ENCODE data around the gene STARD3NL. TPM values are rescaled to one million over a fixed set of nuclear protein-coding genes. Genes with fewer than 3 reads are reported as not detected.
A peak's percentile ranks its signal among the peaks of the same experiment; 100 is the strongest.

STARD3NL gene
- total RNA-seq, 1 donor from 2014 or later = 33.4 TPM

DNA sequence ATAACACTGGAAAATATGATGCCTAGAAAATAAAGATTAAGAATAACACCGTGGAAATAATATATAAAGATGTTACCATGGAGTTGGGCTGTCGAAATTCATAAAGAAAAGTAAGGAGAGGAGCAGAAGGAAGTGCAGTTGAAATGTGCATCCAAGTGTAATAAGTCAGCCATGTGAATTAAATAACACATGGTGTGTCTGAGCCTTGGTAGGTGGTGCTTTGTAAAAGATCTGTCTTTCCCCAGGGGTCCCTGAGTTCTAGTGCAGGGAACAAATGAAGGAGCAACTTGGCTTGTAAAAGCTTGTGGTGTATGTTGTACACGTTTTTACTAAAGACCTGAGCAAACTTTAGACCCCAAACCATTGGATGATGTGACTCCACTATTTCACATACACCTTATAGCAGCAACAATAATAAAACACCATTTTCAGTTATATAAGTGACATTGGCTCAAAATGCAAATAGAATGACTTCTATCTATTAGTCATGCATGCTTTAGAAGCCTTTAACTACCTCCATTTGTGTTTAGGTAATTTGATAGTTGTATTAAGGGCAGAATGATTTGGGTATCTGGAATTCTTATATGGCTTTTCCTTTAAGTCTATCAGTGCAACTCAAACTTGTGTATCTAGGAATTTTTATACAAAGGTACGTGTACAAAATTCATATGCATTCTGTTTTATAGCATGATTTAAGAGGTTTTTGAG is 11.3 kb downstream of the STARD3NL start:
- H3K27ac Mint-ChIP-seq (ENCODE audit: unreplicated experiment) = no peak overlapping the region
- H3K36me3 Mint-ChIP-seq (ENCODE audit: low read depth) = peaks cover 6% of the 10 kb centered on the region
- no peak for DNase-seq (ENCODE audit: low spot score)
- TF ChIP-seq, protein P1, sequence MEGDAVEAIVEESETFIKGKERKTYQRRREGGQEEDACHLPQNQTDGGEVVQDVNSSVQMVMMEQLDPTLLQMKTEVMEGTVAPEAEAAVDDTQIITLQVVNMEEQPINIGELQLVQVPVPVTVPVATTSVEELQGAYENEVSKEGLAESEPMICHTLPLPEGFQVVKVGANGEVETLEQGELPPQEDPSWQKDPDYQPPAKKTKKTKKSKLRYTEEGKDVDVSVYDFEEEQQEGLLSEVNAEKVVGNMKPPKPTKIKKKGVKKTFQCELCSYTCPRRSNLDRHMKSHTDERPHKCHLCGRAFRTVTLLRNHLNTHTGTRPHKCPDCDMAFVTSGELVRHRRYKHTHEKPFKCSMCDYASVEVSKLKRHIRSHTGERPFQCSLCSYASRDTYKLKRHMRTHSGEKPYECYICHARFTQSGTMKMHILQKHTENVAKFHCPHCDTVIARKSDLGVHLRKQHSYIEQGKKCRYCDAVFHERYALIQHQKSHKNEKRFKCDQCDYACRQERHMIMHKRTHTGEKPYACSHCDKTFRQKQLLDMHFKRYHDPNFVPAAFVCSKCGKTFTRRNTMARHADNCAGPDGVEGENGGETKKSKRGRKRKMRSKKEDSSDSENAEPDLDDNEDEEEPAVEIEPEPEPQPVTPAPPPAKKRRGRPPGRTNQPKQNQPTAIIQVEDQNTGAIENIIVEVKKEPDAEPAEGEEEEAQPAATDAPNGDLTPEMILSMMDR (IDR thresholded peaks at IDR 0.05) = no peak
- peaks cover 56% of the 10 kb centered on the region for H3K4me1 Mint-ChIP-seq (ENCODE audit: low read depth)
- peaks cover 8% of the 10 kb centered on the region for H3K9me3 Mint-ChIP-seq (ENCODE audit: low read depth)
- no peak overlapping the region for H3K4me3 Mint-ChIP-seq (ENCODE audit: unreplicated experiment)
- H3K27me3 Mint-ChIP-seq (ENCODE audit: low read depth) = no peaks in the 10 kb centered on the region

DNA sequence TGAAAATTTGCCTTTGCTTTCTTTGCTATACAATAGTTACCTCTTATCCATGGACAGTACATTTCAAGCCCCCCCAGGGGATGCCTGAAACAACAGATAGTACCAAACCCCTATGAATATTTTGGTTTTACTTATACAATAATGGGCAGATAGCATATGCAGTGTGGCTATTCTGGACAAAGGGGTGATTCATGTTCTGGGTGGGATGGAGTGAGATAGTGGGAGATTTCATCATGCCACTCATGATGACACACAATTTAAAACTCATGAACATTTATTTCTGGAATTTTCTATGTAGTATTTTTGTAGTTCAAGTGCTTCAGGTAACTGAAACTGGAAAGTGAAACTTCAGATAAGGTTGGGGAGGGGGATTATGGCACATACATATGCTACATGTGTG is 12.0 kb downstream of the STARD3NL start:
- Mint-ChIP-seq H3K27me3 (ENCODE audit: low read depth) (no peaks in the 10 kb centered on the region), H3K4me3 (ENCODE audit: unreplicated experiment) (no peak overlapping the region), H3K27ac (ENCODE audit: unreplicated experiment) (no peak overlapping the region), H3K4me1 (ENCODE audit: low read depth) (peaks cover 53% of the 10 kb centered on the region), H3K9me3 (ENCODE audit: low read depth) (peaks cover 8% of the 10 kb centered on the region), H3K36me3 (ENCODE audit: low read depth) (peaks cover 4% of the 10 kb centered on the region)
- TF ChIP-seq, protein P1 (IDR thresholded peaks at IDR 0.05) = no peak
- no peak for DNase-seq (ENCODE audit: low spot score)

DNA sequence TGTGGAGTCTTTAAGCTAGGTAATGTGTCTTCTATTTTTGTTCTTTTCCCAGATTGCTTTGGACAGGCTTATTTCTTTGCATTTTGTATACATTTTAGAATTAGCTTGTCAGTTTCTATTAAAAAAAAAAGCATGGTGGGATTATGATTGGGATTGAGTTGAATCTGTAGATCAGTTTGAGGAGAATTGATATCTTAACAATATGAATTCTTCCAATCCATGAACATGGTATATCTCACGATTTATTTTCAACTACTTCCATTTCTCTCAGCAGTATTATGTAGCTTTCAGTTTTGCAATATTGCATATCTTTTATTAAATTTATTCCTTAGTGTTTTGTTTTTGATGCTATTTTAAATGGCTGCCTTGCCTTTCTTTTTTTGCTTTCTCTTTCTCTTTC is 13.7 kb downstream of the STARD3NL start:
- Mint-ChIP-seq H3K36me3 (ENCODE audit: low read depth) (peaks cover 4% of the 10 kb centered on the region), H3K9me3 (ENCODE audit: low read depth) (peaks cover 8% of the 10 kb centered on the region), H3K27ac (ENCODE audit: unreplicated experiment) (no peak overlapping the region), H3K27me3 (ENCODE audit: low read depth) (no peaks in the 10 kb centered on the region), H3K4me3 (ENCODE audit: unreplicated experiment) (no peak overlapping the region), H3K4me1 (ENCODE audit: low read depth) (peaks cover 50% of the 10 kb centered on the region)
- DNase-seq (ENCODE audit: low spot score) = no peak
- TF ChIP-seq, protein P1 (IDR thresholded peaks at IDR 0.05) = no peak

DNA sequence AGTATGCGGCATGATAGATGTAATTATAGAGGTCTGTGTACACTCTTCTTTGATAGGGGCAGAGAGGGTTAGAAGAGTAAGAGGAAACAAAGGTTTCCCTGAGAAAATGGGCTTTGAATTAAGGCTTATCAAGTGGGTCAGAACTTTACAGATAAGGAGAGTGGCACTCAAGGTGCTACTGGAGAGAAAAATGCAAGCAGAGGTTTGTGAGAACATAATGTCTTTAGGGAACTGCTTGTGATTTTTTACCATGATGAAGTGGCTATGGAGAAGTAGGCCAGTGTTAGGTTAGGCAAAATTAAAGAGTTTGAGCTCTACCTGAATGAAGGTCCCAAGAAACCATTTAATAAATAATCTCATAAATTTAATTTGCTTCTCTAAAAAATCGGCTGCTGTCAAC is 14.3 kb downstream of the STARD3NL start:
- H3K4me1 Mint-ChIP-seq (ENCODE audit: low read depth) = peaks cover 50% of the 10 kb centered on the region
- no peak overlapping the region for H3K27ac Mint-ChIP-seq (ENCODE audit: unreplicated experiment)
- TF ChIP-seq, protein P1 (IDR thresholded peaks at IDR 0.05) = no peak
- peaks cover 4% of the 10 kb centered on the region for H3K36me3 Mint-ChIP-seq (ENCODE audit: low read depth)
- H3K4me3 Mint-ChIP-seq (ENCODE audit: unreplicated experiment) = no peak overlapping the region
- DNase-seq (ENCODE audit: low spot score) = no peak
- H3K27me3 Mint-ChIP-seq (ENCODE audit: low read depth) = no peaks in the 10 kb centered on the region
- H3K9me3 Mint-ChIP-seq (ENCODE audit: low read depth) = peaks cover 8% of the 10 kb centered on the region

DNA sequence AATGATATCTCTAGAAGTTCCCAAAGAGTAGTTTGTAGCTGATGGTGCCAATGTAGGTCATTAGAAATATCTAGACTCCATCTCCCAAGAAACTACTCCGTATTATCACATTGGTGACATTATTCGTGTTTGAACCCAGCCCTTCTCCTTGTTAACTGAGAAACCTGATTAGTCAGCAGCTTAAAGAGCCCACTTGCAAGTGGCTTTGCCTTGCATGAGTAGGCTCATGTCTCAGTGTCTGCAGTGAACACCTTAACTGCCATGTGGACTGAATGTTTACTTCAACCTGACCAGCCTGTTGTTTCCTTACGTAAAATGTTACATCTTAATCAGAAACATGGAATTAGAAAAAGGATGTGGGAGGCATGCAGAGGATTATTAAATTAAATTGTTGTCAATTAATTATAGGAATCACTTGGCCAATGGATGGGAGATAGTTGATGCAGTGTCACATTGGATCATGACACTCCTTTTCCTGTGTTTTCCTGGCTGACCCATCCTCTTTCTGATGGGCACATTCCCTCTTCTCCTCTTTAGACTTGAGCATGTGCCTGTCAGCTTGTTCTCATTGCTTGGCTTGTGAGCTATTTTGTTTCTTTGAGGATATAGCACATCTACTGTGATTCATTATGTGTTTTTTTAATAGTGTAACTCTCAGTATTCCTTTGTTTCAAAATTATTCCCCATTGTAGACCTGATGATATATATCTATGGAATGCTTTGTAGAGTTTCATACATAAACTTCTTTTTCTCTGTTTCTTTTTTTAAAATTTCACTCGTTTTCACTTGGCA is 18.0 kb downstream of the STARD3NL start:
- no peak for DNase-seq (ENCODE audit: low spot score)
- Mint-ChIP-seq H3K27me3 (ENCODE audit: low read depth) (no peaks in the 10 kb centered on the region), H3K9me3 (ENCODE audit: low read depth) (peaks cover 8% of the 10 kb centered on the region), H3K4me3 (ENCODE audit: unreplicated experiment) (no peak overlapping the region), H3K4me1 (ENCODE audit: low read depth) (peaks cover 54% of the 10 kb centered on the region), H3K36me3 (ENCODE audit: low read depth) (peaks cover 4% of the 10 kb centered on the region), H3K27ac (ENCODE audit: unreplicated experiment) (peak overlapping the region; percentile 71)
- TF ChIP-seq, protein P1 (IDR thresholded peaks at IDR 0.05) = no peak
